Neural cell (in vitro differentiated cells): Measurements from ENCODE around the gene CPA1. TPM values are rescaled to one million over a fixed set of nuclear protein-coding genes. Genes with fewer than 3 reads are reported as not detected.

Source experiments
- H2AFZ ChIP-seq: fragments of 200-600, 300-800 bp; sonication (generic), shearing (Covaris generic); 2 replicates; pipeline ENCODE4 v1.6.0; 2014; ENCODE audit warnings: low read depth, mild to moderate bottlenecking, antibody characterized with exemption, low read length, moderate library complexity
- H3F3A ChIP-seq: fragments of 200-600 bp; shearing (Covaris generic); 2 replicates; pipeline ENCODE4 v1.6.1; 2016; ENCODE audit warnings: mild to moderate bottlenecking, moderate library complexity, mixed read lengths, antibody characterized with exemption, low read length; ENCODE audit not compliant: insufficient read depth, poor library complexity, severe bottlenecking
- H3K27ac ChIP-seq: fragments of 200-600, 300-800 bp; sonication (generic), shearing (Covaris generic); 2 replicates; pipeline ENCODE4 v1.5.1; 2014; ENCODE audit warnings: mild to moderate bottlenecking, low read length, moderate library complexity
- H3K27me3 ChIP-seq: fragments of 300-800, 200-600 bp; sonication (generic), shearing (Covaris generic); 2 replicates; pipeline ENCODE4 v1.6.0; 2014; ENCODE audit warnings: mild to moderate bottlenecking, low read depth, low read length, moderate library complexity; ENCODE audit not compliant: insufficient read depth
- H3K36me3 ChIP-seq: fragments of 300-800, 200-600 bp; sonication (generic), shearing (Covaris generic); 2 replicates; pipeline ENCODE4 v1.5.1; 2014; ENCODE audit warnings: mild to moderate bottlenecking, antibody characterized with exemption, low read length, moderate library complexity; ENCODE audit not compliant: insufficient read depth
- H3K4me2 ChIP-seq: fragments of 300-800, 200-600 bp; sonication (generic), shearing (Covaris generic); 2 replicates; pipeline ENCODE4 v1.6.0; 2014; ENCODE audit warnings: mild to moderate bottlenecking, low read length
- H3K4me3 ChIP-seq: fragments of 300-800, 200-600 bp; sonication (generic), shearing (Covaris generic); 2 replicates; pipeline ENCODE4 v1.5.1; 2014; ENCODE audit warnings: mild to moderate bottlenecking, low read length, moderate library complexity
- H3K79me2 ChIP-seq: fragments of 200-600 bp; shearing (Covaris generic); replicated peaks from 2 replicates; pipeline ENCODE4 v1.6.0; 2014; ENCODE audit warnings: mild to moderate bottlenecking, low read length, moderate library complexity; ENCODE audit not compliant: insufficient read depth
- H3K9ac ChIP-seq: fragments of 300-800, 200-600 bp; sonication (generic), shearing (Covaris generic); 2 replicates; pipeline ENCODE4 v1.6.1; 2016; ENCODE audit warnings: mild to moderate bottlenecking, low read length, mixed read lengths
- H3K9me2 ChIP-seq: fragments of 200-600 bp; shearing (Covaris generic); 2 replicates; pipeline ENCODE4 v1.6.1; 2016; ENCODE audit warnings: mild to moderate bottlenecking, low read length, mixed read lengths; ENCODE audit not compliant: insufficient read depth
- H3K9me3 ChIP-seq: fragments of 200-600, 300-800 bp; sonication (generic), shearing (Covaris generic); 2 replicates; pipeline ENCODE4 v1.6.1; 2016; ENCODE audit warnings: mild to moderate bottlenecking, mixed run types, low read length, moderate library complexity, mixed read lengths
- H4K20me1 ChIP-seq: fragments of 200-600 bp; shearing (Covaris generic); 2 replicates; pipeline ENCODE4 v1.6.1; 2016; ENCODE audit warnings: mild to moderate bottlenecking, mixed run types; ENCODE audit not compliant: insufficient read depth
- CTCF ChIP-seq: fragments of 450-650 bp; IDR thresholded peaks from 2 replicates; pipeline ENCODE4 v1.5.1; 2014; ENCODE audit warnings: antibody characterized with exemption, mild to moderate bottlenecking, moderate library complexity; ENCODE audit not compliant: poor library complexity, severe bottlenecking
- EP300 ChIP-seq: fragments of 450-650 bp; conservative IDR thresholded peaks from 2 replicates; pipeline ENCODE4 v1.6.1; 2014; ENCODE audit warnings: antibody characterized with exemption, mild to moderate bottlenecking, moderate library complexity; ENCODE audit not compliant: poor library complexity, severe bottlenecking
- EZH2 ChIP-seq: fragments of 200-600, 300-800 bp; shearing (Covaris generic), sonication (generic); IDR thresholded peaks from 2 replicates; pipeline ENCODE4 v1.6.1; 2014; ENCODE audit warnings: antibody characterized with exemption, low read length, borderline replicate concordance, mild to moderate bottlenecking; ENCODE audit not compliant: insufficient read depth, poor library complexity, severe bottlenecking
- MXI1 ChIP-seq: fragments of 450-650 bp; conservative IDR thresholded peaks from 2 replicates; pipeline ENCODE4 v1.6.1; 2014; ENCODE audit warnings: antibody characterized with exemption, mild to moderate bottlenecking; ENCODE audit not compliant: poor library complexity, severe bottlenecking
- POLR2AphosphoS5 ChIP-seq: IDR thresholded peaks from 2 replicates; pipeline ENCODE4 v1.6.1; 2012
- RAD21 ChIP-seq: fragments of 450-650 bp; conservative IDR thresholded peaks from 2 replicates; pipeline ENCODE4 v1.6.1; 2014; ENCODE audit warnings: antibody characterized with exemption, mild to moderate bottlenecking, moderate library complexity
- REST ChIP-seq: IDR thresholded peaks from 2 replicates; pipeline ENCODE4 v1.6.1; 2012; ENCODE audit warnings: borderline replicate concordance
- SMC3 ChIP-seq: fragments of 450-650 bp; conservative IDR thresholded peaks from 2 replicates; pipeline ENCODE4 v1.6.1; 2014; ENCODE audit warnings: antibody characterized with exemption, mild to moderate bottlenecking, moderate library complexity; ENCODE audit not compliant: poor library complexity
- TAF1 ChIP-seq: IDR thresholded peaks from 2 replicates; pipeline ENCODE4 v1.6.1; 2012; ENCODE audit warnings: low read depth
- polyA plus RNA-seq: library from polyadenylated mRNA; depleted of rRNA; stranded (reverse); fragments of >200 nt; gene quantifications from 2 replicates; pipeline ENCODE4 v1.2.3, GENCODE V29; 2014

The CPA1 gene
- polyA plus RNA-seq, 1 donor from 2014 or later: not detected

- H3F3A ChIP-seq: no peaks in the 10 kb centered on the region
- no peak overlapping the region for H3K4me3 ChIP-seq
- no peak overlapping the region for H3K4me2 ChIP-seq
- TF ChIP-seq CTCF (no peak), EP300 (no peak), EZH2 (no peak), REST (no peak), RAD21 (no peak), TAF1 (no peak), SMC3 (no peak), POLR2AphosphoS5 (no peak), MXI1 (no peak)
- no peaks in the 10 kb centered on the region for H3K9me3 ChIP-seq
- no peaks in the 10 kb centered on the region for H3K79me2 ChIP-seq
- H2AFZ ChIP-seq: no peak overlapping the region
- H3K27ac ChIP-seq: peak overlapping the region; percentile 81
- no peak overlapping the region for H3K9ac ChIP-seq
- no peaks in the 10 kb centered on the region for H3K9me2 ChIP-seq
- no peaks in the 10 kb centered on the region for H3K36me3 ChIP-seq
- no peaks in the 10 kb centered on the region for H4K20me1 ChIP-seq
- H3K27me3 ChIP-seq: no peaks in the 10 kb centered on the region
Measured at GRCh38 chr7:130342701-130343380, 37.5 kb upstream of the CPA1 start.

GRCh38 chr7:130344271-130344866, 35.9 kb upstream of the CPA1 start, which contains the start of gene CPA5:
Gene CPA5, plus strand, starts transcription at chr7:130344816. Its CDS starts 1,670 bp downstream, at chr7:130346486.
- TF ChIP-seq EZH2: no peak
- no peak for TF ChIP-seq POLR2AphosphoS5
- TF ChIP-seq REST: no peak
- no peak for TF ChIP-seq EP300
- no peak for TF ChIP-seq SMC3
- no peak for TF ChIP-seq CTCF
- no peak for TF ChIP-seq MXI1
- no peak for TF ChIP-seq TAF1
- TF ChIP-seq RAD21: no peak
- Histone ChIP-seq H3F3A (no peaks in the 10 kb centered on the region), H4K20me1 (no peaks in the 10 kb centered on the region), H3K9me2 (no peaks in the 10 kb centered on the region), H3K4me2 (peak within 1 kb of the TSS; percentile 22), H3K27ac (peak within 1 kb of the TSS; percentile 81), H3K4me3 (peak within 1 kb of the TSS; percentile 23), H3K27me3 (no peaks in the 10 kb centered on the region), H3K79me2 (no peaks in the 10 kb centered on the region), H3K9ac (peak within 1 kb of the TSS; percentile 55), H3K9me3 (no peaks in the 10 kb centered on the region), H2AFZ (peak within 1 kb of the TSS; percentile 9), H3K36me3 (no peaks in the 10 kb centered on the region)
